Skin epidermis (tissue), 12 donors: ENCODE data around the gene MAP7D3.

Experiments
- H3K27ac ChIP-seq, 21 experiments: fragments of 200-600 bp; sonication (generic) in 11 of 21; one replicate each; pipeline ENCODE4 v1.5.0; 2020; ENCODE audit warnings: mild to moderate bottlenecking in 3 of 21, inconsistent platforms in 2 of 21, moderate library complexity in 2 of 21
- H3K4me3 ChIP-seq, 7 experiments: fragments of 200-600 bp; sonication (generic) in 2 of 7; one replicate each; pipeline ENCODE4 v1.5.0; 2020; ENCODE audit warnings: inconsistent platforms in 2 of 7, mild to moderate bottlenecking in 2 of 7, moderate library complexity in 1 of 7

MAP7D3 gene

DNA sequence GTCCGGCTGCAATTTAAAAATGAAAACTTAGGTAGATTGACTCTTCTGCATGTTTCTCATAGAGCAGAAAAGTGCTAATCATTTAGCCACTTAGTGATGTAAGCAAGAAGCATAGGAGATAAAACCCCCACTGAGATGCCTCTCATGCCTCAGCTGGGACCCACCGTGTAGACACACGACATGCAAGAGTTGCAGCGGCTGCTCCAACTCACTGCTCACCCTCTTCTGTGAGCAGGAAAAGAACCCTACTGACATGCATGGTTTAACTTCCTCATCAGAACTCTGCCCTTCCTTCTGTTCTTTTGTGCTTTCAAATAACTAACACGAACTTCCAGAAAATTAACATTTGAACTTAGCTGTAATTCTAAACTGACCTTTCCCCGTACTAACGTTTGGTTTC, 41.0 kb downstream of the MAP7D3 start:
- H3K4me3 ChIP-seq, result no peak overlapping the region
- no peak overlapping the region for H3K27ac ChIP-seq

GRCh38 chrX:136209751-136210150, 41.4 kb downstream of the MAP7D3 start:
- Histone ChIP-seq H3K4me3 (no peak overlapping the region), H3K27ac (peak overlapping the region in 1 of 21 experiments; percentile 51)

DNA sequence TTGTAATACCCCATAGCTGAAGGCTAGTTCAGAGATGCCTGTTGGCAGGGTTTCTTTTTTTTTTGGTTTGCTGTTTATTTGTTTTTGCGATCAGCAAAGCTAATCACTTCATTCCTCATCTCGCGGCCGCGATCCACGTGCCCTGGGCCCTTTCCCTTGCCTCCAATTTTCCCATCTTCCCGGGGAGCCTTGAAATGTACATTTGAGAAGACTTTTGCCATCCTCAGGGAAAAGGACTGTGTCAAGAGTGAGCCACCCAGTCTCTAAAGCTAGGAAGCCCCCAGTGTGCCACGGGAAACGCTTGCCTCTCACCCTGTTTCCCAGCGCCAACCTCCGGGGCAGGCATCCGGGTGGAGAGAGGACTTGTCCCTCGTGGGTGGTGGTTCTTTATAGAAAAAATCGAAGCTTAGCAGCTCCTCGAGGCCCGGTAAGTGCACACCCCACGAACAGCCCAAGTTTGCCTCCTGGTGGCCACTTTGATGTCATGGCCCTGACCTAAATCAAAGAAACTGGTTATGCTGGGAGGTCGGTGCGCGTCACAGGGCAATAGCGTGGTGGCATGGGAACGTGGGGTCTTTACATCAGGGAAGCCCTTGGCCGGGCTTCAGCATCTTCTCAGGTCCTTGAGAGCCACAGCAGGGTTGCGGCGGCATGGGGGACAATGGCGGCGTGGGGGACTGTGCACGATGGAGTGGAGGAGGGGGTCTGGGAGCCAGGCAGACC, 42.0 kb downstream of the MAP7D3 start:
- peak overlapping the region in 3 of 21 experiments; percentile 37 to 51 (median 44) for H3K27ac ChIP-seq

GRCh38 chrX:136207546-136207945, 43.7 kb downstream of the MAP7D3 start:
- H3K4me3 ChIP-seq, result no peak overlapping the region
- no peak overlapping the region for H3K27ac ChIP-seq

More for the DNA sequence above, 42.0 kb downstream of the MAP7D3 start:
- H3K4me3 ChIP-seq, result no peak overlapping the region

GRCh38 chrX:136206916-136207315, 44.3 kb downstream of the MAP7D3 start:
- H3K27ac ChIP-seq, result peak overlapping the region in 2 of 21 experiments; percentile 60 to 71
- H3K4me3 ChIP-seq, result no peak overlapping the region

DNA sequence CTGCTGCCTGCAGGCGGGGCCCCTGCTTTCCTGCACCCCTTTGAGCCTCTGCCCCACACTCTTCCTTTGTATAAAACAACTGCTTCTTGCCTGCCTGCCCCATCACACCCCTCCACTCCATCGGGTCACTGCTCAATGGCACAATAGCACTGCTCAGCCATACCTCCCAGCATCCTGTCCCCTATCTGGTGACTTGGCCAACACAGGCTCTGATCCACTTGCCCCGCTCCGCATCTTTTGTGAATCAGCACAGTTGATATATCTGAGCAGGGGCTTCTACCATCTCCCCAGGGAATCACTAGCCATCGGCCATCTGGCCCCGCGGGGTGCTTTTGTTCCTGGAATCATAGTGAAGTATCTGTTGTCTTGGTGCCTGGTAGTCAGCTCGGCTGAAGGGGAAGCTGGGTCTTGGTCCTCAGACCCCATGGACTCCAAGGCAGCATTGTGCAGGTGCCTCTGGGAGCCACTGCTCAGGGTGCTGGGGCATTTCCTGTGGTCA, 45.3 kb downstream of the MAP7D3 start:
- Histone ChIP-seq H3K27ac (peak overlapping the region in 2 of 21 experiments; percentile 60 to 71), H3K4me3 (no peak overlapping the region)

DNA sequence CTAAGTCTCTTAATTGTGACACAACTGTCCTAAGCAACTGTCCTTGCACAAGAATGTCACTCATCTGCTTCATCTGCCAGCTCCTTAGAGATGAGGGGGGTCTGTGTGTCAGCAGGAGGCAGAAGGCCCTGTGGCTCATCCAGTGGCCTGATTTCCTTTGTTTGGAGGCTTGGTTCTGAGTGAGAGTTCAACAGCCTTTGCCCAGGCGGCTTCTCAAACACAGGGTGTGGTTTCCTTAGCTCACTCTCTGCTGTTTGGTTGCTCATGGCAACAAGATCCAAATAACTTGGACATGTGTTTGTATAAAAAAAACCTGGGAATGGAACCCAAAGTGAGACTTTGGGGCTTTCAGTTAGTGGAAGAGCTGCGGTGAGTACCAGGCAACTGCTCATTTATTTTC, 46.6 kb downstream of the MAP7D3 start:
- peak overlapping the region in 4 of 21 experiments; percentile 12 to 60 (median 46) for H3K27ac ChIP-seq

GRCh38 chrX:136203951-136204350, 47.2 kb downstream of the MAP7D3 start:
- peak overlapping the region in 4 of 21 experiments; percentile 12 to 60 (median 46) for H3K27ac ChIP-seq
- H3K4me3 ChIP-seq, result no peak overlapping the region

More for the DNA sequence above, 46.6 kb downstream of the MAP7D3 start:
- peak overlapping the region in 1 of 7 experiments; percentile 9 for H3K4me3 ChIP-seq

DNA sequence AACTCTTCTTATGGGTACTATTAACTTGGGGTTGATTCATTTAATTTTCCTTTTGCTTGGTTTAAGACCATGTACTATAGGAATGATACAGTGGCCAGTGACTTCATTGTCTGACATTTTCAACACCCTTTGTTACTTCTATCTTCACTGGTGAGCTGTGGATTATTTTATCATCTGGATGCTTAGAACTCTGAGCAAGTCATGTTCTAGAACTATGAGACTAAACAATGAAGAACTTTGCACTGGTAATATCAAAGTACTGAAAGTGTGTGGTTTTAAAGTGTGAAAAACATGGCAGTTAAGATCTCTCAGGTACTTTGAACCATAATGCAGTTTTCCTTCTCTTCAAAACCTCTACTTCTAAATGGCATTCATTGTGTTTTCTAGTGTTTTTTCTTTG, 47.8 kb downstream of the MAP7D3 start:
- peak overlapping the region in 2 of 21 experiments; percentile 54 to 60 for H3K27ac ChIP-seq
- H3K4me3 ChIP-seq, result no peak overlapping the region

GRCh38 chrX:136202889-136203288, 48.3 kb downstream of the MAP7D3 start:
- H3K27ac ChIP-seq, result no peak overlapping the region
- no peak overlapping the region for H3K4me3 ChIP-seq

DNA sequence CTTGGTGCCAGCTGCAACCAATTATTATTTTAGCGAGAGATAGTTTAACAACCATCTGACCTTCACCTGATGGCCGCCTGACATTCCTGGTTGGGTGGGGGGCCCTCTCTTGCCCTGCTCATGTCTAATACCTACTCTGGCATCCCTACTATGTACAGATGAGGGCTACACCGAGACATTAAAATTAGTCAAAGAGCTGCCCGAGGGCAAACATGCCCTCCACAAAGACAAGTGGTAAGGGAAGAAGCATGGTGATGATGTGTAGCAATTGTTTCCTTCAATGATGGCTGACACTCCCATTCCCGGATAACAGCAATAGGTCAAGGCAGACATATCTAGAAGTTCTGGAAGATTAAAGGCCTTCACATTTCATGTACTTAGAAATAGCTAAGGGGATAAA, 49.6 kb downstream of the MAP7D3 start:
- Histone ChIP-seq H3K27ac (peak overlapping the region in 1 of 21 experiments; percentile 65), H3K4me3 (no peak overlapping the region)

DNA sequence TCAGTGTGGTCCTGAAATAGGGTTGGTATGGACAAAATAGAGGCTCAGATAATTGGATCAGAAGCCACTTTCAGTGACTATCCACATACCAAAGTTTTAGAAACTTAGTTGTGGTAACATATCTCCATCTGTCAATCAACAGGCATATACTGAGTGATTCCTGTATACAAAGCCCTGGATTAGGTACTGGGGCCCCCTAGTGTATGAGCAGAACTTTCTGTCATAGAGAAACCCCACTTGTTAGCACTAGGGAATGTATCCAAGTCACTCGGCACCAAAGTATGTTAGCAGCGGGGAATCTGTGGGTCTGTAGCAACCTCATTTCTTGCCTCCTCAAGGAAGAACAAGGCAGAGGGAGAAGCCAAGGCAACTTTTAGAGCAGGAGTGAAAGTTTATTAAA, 50.7 kb downstream of the MAP7D3 start:
- H3K27ac ChIP-seq, result no peak overlapping the region

DNA sequence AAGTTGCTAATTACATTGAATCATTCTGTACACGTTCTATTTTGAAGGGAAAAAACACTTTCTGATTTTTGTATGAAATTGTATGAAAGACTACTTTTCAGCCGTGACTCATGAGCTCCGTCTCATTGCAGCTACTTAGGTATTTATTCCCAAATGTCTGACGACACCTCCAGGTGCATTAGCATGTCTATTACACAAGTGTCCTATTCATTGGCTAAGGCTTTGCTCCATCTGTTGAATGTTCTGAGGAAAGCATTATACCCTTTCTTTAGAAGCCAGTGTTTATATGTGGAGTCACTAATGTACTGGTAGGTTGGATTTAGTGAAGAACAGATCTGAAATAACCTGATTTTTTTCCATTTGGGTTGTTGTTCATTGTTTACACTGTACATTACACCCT, 51.8 kb downstream of the MAP7D3 start:
- Histone ChIP-seq H3K27ac (no peak overlapping the region), H3K4me3 (no peak overlapping the region)

More for the DNA sequence above, 50.7 kb downstream of the MAP7D3 start:
- no peak overlapping the region for H3K4me3 ChIP-seq

- H3K4me3 ChIP-seq, result no peak overlapping the region
- no peak overlapping the region for H3K27ac ChIP-seq
Measured at GRCh38 chrX:136198678-136199243, 52.4 kb downstream of the MAP7D3 start.

- Histone ChIP-seq H3K27ac (no peak overlapping the region), H3K4me3 (no peak overlapping the region)
Measured at GRCh38 chrX:136198010-136198409, 53.2 kb downstream of the MAP7D3 start.

GRCh38 chrX:136196691-136197155, 54.5 kb downstream of the MAP7D3 start:
- Histone ChIP-seq H3K4me3 (no peak overlapping the region), H3K27ac (no peak overlapping the region)

DNA sequence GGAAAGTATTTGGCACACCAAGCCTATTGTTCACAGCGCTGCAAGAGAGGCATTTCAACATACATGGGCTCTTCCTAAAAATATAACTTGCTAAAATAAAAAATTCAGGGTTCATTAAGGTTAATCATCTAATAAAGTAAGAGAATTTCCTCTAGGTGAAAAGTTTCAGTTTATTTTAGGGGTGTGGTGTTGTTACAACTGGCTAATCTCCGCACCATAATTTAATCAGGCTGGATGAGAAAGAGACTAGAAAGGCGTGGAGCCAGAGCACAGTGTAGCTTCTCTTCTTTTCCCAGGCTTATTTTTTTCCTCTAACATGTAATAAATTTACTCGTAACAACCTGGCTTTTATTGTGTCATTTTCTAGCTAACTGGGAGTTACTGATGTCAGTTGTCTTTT, 56.0 kb downstream of the MAP7D3 start:
- Histone ChIP-seq H3K4me3 (no peak overlapping the region), H3K27ac (no peak overlapping the region)

GRCh38 chrX:136194536-136194935, 56.7 kb downstream of the MAP7D3 start:
- no peak overlapping the region for H3K4me3 ChIP-seq
- no peak overlapping the region for H3K27ac ChIP-seq

GRCh38 chrX:136193771-136194170, 57.4 kb downstream of the MAP7D3 start:
- Histone ChIP-seq H3K27ac (no peak overlapping the region), H3K4me3 (no peak overlapping the region)

DNA sequence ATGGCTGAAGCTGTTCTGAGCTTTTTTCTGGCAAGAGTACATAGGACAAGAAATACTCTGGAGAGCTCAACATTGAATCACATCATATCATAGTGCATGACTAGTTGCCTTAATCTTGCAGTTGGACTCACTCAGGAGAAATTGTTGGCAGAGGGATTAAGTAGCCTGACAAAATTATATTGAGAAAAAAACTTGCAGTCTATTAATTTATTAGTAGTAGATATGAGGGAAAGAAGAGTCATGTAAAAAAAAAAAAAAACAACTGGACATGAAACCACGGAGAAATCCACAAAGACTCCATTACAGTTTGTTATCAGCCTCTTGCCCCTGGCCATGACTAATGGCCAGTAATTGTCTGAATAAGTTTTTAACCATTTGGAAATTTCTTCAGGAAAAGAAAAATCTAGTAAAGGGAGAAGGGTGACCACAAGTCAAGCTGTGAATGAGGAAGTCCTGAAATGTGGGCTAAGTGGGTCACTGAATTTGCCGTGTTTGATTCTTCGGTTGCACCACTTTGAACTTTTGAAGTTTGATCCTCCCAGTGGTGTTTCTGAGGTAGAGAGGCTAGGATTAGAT, 58.3 kb downstream of the MAP7D3 start:
- peak overlapping the region in 1 of 21 experiments; percentile 55 for H3K27ac ChIP-seq
- no peak overlapping the region for H3K4me3 ChIP-seq

DNA sequence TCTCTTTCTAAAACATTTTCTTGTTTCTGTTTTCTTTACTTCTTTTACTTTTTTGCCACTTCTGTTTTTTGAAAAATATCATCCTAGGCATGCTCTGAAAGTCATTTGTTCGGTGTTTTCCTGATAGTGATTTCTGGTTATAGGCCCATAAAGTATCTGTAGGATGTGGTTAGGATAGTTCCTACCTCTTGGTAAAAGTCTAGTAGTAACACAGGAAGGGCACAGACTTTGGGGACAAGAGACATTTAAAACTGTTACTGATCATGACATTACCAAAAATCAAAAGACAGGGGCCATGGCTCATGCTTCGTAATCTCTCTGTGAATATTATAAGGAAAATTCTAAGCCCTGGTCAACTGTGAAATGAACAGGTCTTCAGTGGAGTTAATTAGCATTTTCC, 59.1 kb downstream of the MAP7D3 start:
- Histone ChIP-seq H3K4me3 (no peak overlapping the region), H3K27ac (peak overlapping the region in 1 of 21 experiments; percentile 33)
